DND-41 (cell line): ENCODE measurements around the gene LAMA2.

ENCODE experiments used
- ATAC-seq: fragments of 200-7000 bp; cut with Tn5 transposase; 3 replicates; pipeline ENCODE4 v1.9.1; 2021; ENCODE audit warnings: low read depth; ENCODE audit not compliant: insufficient read depth
- DNase-seq: peaks from one replicate; pipeline ENCODE4 v3.0.0-alpha.2; 2020
- H2AFZ ChIP-seq: 2 replicates; pipeline ENCODE4 v1.6.0; 2012; ENCODE audit warnings: low read depth, low read length
- H3K27ac ChIP-seq: 2 replicates; pipeline ENCODE4 v1.5.1; 2012; ENCODE audit warnings: low read length, inconsistent platforms
- H3K27me3 ChIP-seq: fragments of 200-600 bp; sonication (generic); 2 replicates; pipeline ENCODE4 v1.6.0; 2012; ENCODE audit warnings: low read length, mild to moderate bottlenecking, inconsistent platforms; ENCODE audit not compliant: insufficient read depth, poor library complexity
- H3K36me3 ChIP-seq: 2 replicates; pipeline ENCODE4 v1.5.1; 2012; ENCODE audit warnings: low read length, inconsistent platforms; ENCODE audit not compliant: insufficient read depth
- H3K4me1 ChIP-seq: 2 replicates; pipeline ENCODE4 v1.5.1; 2012; ENCODE audit warnings: mild to moderate bottlenecking, low read length; ENCODE audit not compliant: insufficient read depth
- H3K4me2 ChIP-seq: 2 replicates; pipeline ENCODE4 v1.6.0; 2012; ENCODE audit warnings: mild to moderate bottlenecking, moderate library complexity, low read length, inconsistent platforms; ENCODE audit not compliant: insufficient read depth
- H3K4me3 ChIP-seq, 2 experiments: fragments of 200-600 bp in 1 of 2; shearing (Covaris generic) in 1 of 2; 2 replicates each; pipeline ENCODE4 v1.5.1; 2012 to 2016; ENCODE audit warnings: inconsistent platforms in 2 of 2, low read length in 2 of 2, mild to moderate bottlenecking in 2 of 2, low read depth in 1 of 2, moderate library complexity in 1 of 2
- H3K79me2 ChIP-seq: 2 replicates; pipeline ENCODE4 v1.6.0; 2012; ENCODE audit warnings: low read length, inconsistent platforms; ENCODE audit not compliant: insufficient read depth
- H3K9ac ChIP-seq: 2 replicates; pipeline ENCODE4 v1.6.0; 2012; ENCODE audit warnings: low read depth, mild to moderate bottlenecking, inconsistent platforms, low read length, moderate library complexity
- H3K9me3 ChIP-seq: 2 replicates; pipeline ENCODE4 v1.5.1; 2012; ENCODE audit warnings: low read length, moderate library complexity, mild to moderate bottlenecking, inconsistent platforms; ENCODE audit not compliant: insufficient read depth, severe bottlenecking
- H4K20me1 ChIP-seq: 2 replicates; pipeline ENCODE4 v1.6.0; 2012; ENCODE audit warnings: low read length; ENCODE audit not compliant: insufficient read depth
- EZH2 ChIP-seq: IDR thresholded peaks from 3 replicates; pipeline ENCODE4 v1.6.1; 2012; ENCODE audit warnings: borderline replicate concordance, low read depth, mild to moderate bottlenecking, moderate library complexity, low read length, inconsistent platforms; ENCODE audit not compliant: severe bottlenecking
- TF ChIP-seq, protein P1 (sequence below): IDR thresholded peaks from 2 replicates; pipeline ENCODE4 v1.5.1; 2012; ENCODE audit warnings: borderline replicate concordance, low read length, moderate library complexity, mild to moderate bottlenecking; ENCODE audit not compliant: poor library complexity, severe bottlenecking; ENCODE audit errors: extremely low read depth

Gene LAMA2

GRCh38 chr6:129195161-129195560, 312.2 kb downstream of the LAMA2 start:
- no peaks in the 10 kb centered on the region for H3K79me2 ChIP-seq
- H4K20me1 ChIP-seq, result no peaks in the 10 kb centered on the region
- DNase-seq, result no peak
- H3K4me3 ChIP-seq, result no peak overlapping the region
- no peaks in the 10 kb centered on the region for H3K36me3 ChIP-seq
- no peak for ATAC-seq
- H2AFZ ChIP-seq, result no peak overlapping the region
- TF ChIP-seq, protein P1, sequence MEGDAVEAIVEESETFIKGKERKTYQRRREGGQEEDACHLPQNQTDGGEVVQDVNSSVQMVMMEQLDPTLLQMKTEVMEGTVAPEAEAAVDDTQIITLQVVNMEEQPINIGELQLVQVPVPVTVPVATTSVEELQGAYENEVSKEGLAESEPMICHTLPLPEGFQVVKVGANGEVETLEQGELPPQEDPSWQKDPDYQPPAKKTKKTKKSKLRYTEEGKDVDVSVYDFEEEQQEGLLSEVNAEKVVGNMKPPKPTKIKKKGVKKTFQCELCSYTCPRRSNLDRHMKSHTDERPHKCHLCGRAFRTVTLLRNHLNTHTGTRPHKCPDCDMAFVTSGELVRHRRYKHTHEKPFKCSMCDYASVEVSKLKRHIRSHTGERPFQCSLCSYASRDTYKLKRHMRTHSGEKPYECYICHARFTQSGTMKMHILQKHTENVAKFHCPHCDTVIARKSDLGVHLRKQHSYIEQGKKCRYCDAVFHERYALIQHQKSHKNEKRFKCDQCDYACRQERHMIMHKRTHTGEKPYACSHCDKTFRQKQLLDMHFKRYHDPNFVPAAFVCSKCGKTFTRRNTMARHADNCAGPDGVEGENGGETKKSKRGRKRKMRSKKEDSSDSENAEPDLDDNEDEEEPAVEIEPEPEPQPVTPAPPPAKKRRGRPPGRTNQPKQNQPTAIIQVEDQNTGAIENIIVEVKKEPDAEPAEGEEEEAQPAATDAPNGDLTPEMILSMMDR, result no peak
- TF ChIP-seq EZH2, result no peak
- H3K4me2 ChIP-seq, result no peak overlapping the region
- no peaks in the 10 kb centered on the region for H3K27me3 ChIP-seq
- H3K27ac ChIP-seq, result no peak overlapping the region
- no peaks in the 10 kb centered on the region for H3K4me1 ChIP-seq
- H3K9ac ChIP-seq, result no peak overlapping the region
- no peaks in the 10 kb centered on the region for H3K9me3 ChIP-seq

- H3K9me3 ChIP-seq, result no peaks in the 10 kb centered on the region
- TF ChIP-seq, protein P1, result no peak
- no peak for TF ChIP-seq EZH2
- H4K20me1 ChIP-seq, result no peaks in the 10 kb centered on the region
- no peaks in the 10 kb centered on the region for H3K79me2 ChIP-seq
- no peak for ATAC-seq
- H3K4me3 ChIP-seq, result no peak overlapping the region
- DNase-seq, result no peak
- no peak overlapping the region for H3K27ac ChIP-seq
- H3K4me2 ChIP-seq, result no peak overlapping the region
- no peaks in the 10 kb centered on the region for H3K4me1 ChIP-seq
- no peaks in the 10 kb centered on the region for H3K36me3 ChIP-seq
- H2AFZ ChIP-seq, result no peak overlapping the region
- H3K27me3 ChIP-seq, result no peaks in the 10 kb centered on the region
- H3K9ac ChIP-seq, result no peak overlapping the region
Observed at GRCh38 chr6:129195643-129196042, 312.7 kb downstream of the LAMA2 start.

DNA sequence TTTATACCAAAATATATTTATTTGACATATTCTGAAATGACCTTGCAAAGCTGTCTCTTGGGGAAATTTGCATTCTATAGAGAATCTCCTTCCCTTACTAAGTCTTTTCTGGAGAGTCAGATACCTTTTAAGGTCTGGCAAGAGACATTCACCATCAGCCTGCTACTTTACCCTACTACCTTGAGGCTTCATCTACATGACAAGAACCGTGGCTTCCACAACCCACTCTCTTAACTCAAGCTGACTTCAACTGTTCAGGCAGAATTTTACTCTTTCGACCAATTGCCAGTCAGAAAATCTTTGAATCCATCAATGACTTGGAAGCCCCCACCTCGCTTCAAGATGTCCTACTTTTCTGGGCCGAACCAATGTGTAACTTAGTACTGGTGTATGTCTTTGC, 314.2 kb downstream of the LAMA2 start:
- no peaks in the 10 kb centered on the region for H3K27me3 ChIP-seq
- no peak overlapping the region for H3K9ac ChIP-seq
- DNase-seq, result no peak
- H2AFZ ChIP-seq, result no peak overlapping the region
- TF ChIP-seq EZH2, result no peak
- TF ChIP-seq, protein P1, result no peak
- no peaks in the 10 kb centered on the region for H3K4me1 ChIP-seq
- H3K27ac ChIP-seq, result no peak overlapping the region
- no peaks in the 10 kb centered on the region for H3K9me3 ChIP-seq
- H4K20me1 ChIP-seq, result no peaks in the 10 kb centered on the region
- H3K4me2 ChIP-seq, result no peak overlapping the region
- no peaks in the 10 kb centered on the region for H3K79me2 ChIP-seq
- no peaks in the 10 kb centered on the region for H3K36me3 ChIP-seq
- no peak for ATAC-seq
- no peak overlapping the region for H3K4me3 ChIP-seq

- Histone ChIP-seq H3K79me2 (no peaks in the 10 kb centered on the region), H3K27ac (no peak overlapping the region), H3K27me3 (no peaks in the 10 kb centered on the region), H3K36me3 (no peaks in the 10 kb centered on the region), H3K9me3 (no peaks in the 10 kb centered on the region), H3K4me3 (no peak overlapping the region), H3K4me2 (no peak overlapping the region), H3K4me1 (no peaks in the 10 kb centered on the region), H4K20me1 (no peaks in the 10 kb centered on the region), H3K9ac (no peak overlapping the region), H2AFZ (no peak overlapping the region)
- ATAC-seq (no peak), DNase-seq (no peak)
- TF ChIP-seq EZH2, result no peak
- TF ChIP-seq, protein P1, result no peak
Observed at GRCh38 chr6:129200151-129200550, 317.2 kb downstream of the LAMA2 start.
